Measurements from ENCODE around the gene NEK10.

GRCh38 chr3:27281671-27282150 is 87.5 kb downstream of the NEK10 start:
- no peak for TF ChIP-seq CTCF (IDR thresholded peaks at IDR 0.05)
- TF ChIP-seq EP300 (IDR thresholded peaks at IDR 0.05) = no peak

All from ovary (tissue), 3 donors.